ENCODE results near the gene PYGB.
"Not testable (repeated sequence)": the region's sequence is repeated elsewhere in the genome, so short reads cannot be mapped to it uniquely, and the experiment has no call there.

The PYGB gene

GRCh38 chr20:25325997-25326396, 78.1 kb downstream of the PYGB start:
- DNase-seq (ENCODE audit: insufficient read length, low spot score) (no peak), FAIRE-seq (no peak)
- TF ChIP-seq POU2F2 (IDR thresholded peaks at IDR 0.05; ENCODE audit: low read depth, low read length): no peak
- no peak for TF ChIP-seq SPI1 (IDR thresholded peaks at IDR 0.05; ENCODE audit: low read depth, low read length)
- no peak for TF ChIP-seq POLR2A (IDR thresholded peaks at IDR 0.05; ENCODE audit: low read depth, low read length)
- no peak for TF ChIP-seq POLR2AphosphoS5 (IDR thresholded peaks at IDR 0.05; ENCODE audit: low read depth, low read length)
- TF ChIP-seq PAX5 (IDR thresholded peaks at IDR 0.05; ENCODE audit: insufficient read depth, low read length, severe bottlenecking): no peak
- TF ChIP-seq TAF1 (IDR thresholded peaks at IDR 0.05; ENCODE audit: low read depth, low read length): no peak

GRCh38 chr20:25327521-25328235, 79.8 kb downstream of the PYGB start:
- TF ChIP-seq TAF1 (IDR thresholded peaks at IDR 0.05; ENCODE audit: low read depth, low read length): no peak
- no peak for TF ChIP-seq POU2F2 (IDR thresholded peaks at IDR 0.05; ENCODE audit: low read depth, low read length)
- TF ChIP-seq POLR2AphosphoS5 (IDR thresholded peaks at IDR 0.05; ENCODE audit: low read depth, low read length): no peak
- TF ChIP-seq POLR2A (IDR thresholded peaks at IDR 0.05; ENCODE audit: low read depth, low read length): no peak
- no peak for TF ChIP-seq PAX5 (IDR thresholded peaks at IDR 0.05; ENCODE audit: insufficient read depth, low read length, severe bottlenecking)
- TF ChIP-seq SPI1 (IDR thresholded peaks at IDR 0.05; ENCODE audit: low read depth, low read length): no peak
- DNase-seq (ENCODE audit: insufficient read length, low spot score) (no peak), FAIRE-seq (no peak)

- DNase-seq (ENCODE audit: insufficient read length, low spot score): no peak
- TF ChIP-seq SPI1 (IDR thresholded peaks at IDR 0.05; ENCODE audit: low read depth, low read length) (no peak), POLR2A (IDR thresholded peaks at IDR 0.05; ENCODE audit: low read depth, low read length) (no peak), TAF1 (IDR thresholded peaks at IDR 0.05; ENCODE audit: low read depth, low read length) (no peak), POLR2AphosphoS5 (IDR thresholded peaks at IDR 0.05; ENCODE audit: low read depth, low read length) (no peak), PAX5 (IDR thresholded peaks at IDR 0.05; ENCODE audit: insufficient read depth, low read length, severe bottlenecking) (no peak), POU2F2 (IDR thresholded peaks at IDR 0.05; ENCODE audit: low read depth, low read length) (no peak)
- no peak for FAIRE-seq
Observed at GRCh38 chr20:25328954-25329498, 81.1 kb downstream of the PYGB start.

- not testable (repeated sequence) for FAIRE-seq; DNase-seq (ENCODE audit: insufficient read length, low spot score)
Observed at GRCh38 chr20:25334972-25335371, 87.1 kb downstream of the PYGB start.

- DNase-seq (ENCODE audit: insufficient read length, low spot score) (no peak), FAIRE-seq (no peak)
- no peak for TF ChIP-seq POLR2AphosphoS5 (IDR thresholded peaks at IDR 0.05; ENCODE audit: low read depth, low read length)
- TF ChIP-seq TAF1 (IDR thresholded peaks at IDR 0.05; ENCODE audit: low read depth, low read length): no peak
- TF ChIP-seq POLR2A (IDR thresholded peaks at IDR 0.05; ENCODE audit: low read depth, low read length): no peak
- no peak for TF ChIP-seq SPI1 (IDR thresholded peaks at IDR 0.05; ENCODE audit: low read depth, low read length)
- no peak for TF ChIP-seq POU2F2 (IDR thresholded peaks at IDR 0.05; ENCODE audit: low read depth, low read length)
- no peak for TF ChIP-seq PAX5 (IDR thresholded peaks at IDR 0.05; ENCODE audit: insufficient read depth, low read length, severe bottlenecking)
Observed at GRCh38 chr20:25336561-25337422, 88.9 kb downstream of the PYGB start.

GRCh38 chr20:25338112-25339023, 90.5 kb downstream of the PYGB start:
- FAIRE-seq (no peak), DNase-seq (ENCODE audit: insufficient read length, low spot score) (no peak)
- TF ChIP-seq TAF1 (IDR thresholded peaks at IDR 0.05; ENCODE audit: low read depth, low read length) (no peak), POU2F2 (IDR thresholded peaks at IDR 0.05; ENCODE audit: low read depth, low read length) (no peak), PAX5 (IDR thresholded peaks at IDR 0.05; ENCODE audit: insufficient read depth, low read length, severe bottlenecking) (no peak), SPI1 (IDR thresholded peaks at IDR 0.05; ENCODE audit: low read depth, low read length) (no peak), POLR2A (IDR thresholded peaks at IDR 0.05; ENCODE audit: low read depth, low read length) (no peak), POLR2AphosphoS5 (IDR thresholded peaks at IDR 0.05; ENCODE audit: low read depth, low read length) (no peak)

- DNase-seq (ENCODE audit: insufficient read length, low spot score) (no peak), FAIRE-seq (no peak)
- TF ChIP-seq POLR2AphosphoS5 (IDR thresholded peaks at IDR 0.05; ENCODE audit: low read depth, low read length) (no peak), POU2F2 (IDR thresholded peaks at IDR 0.05; ENCODE audit: low read depth, low read length) (no peak), POLR2A (IDR thresholded peaks at IDR 0.05; ENCODE audit: low read depth, low read length) (no peak), SPI1 (IDR thresholded peaks at IDR 0.05; ENCODE audit: low read depth, low read length) (no peak), PAX5 (IDR thresholded peaks at IDR 0.05; ENCODE audit: insufficient read depth, low read length, severe bottlenecking) (no peak)
Observed at GRCh38 chr20:25339608-25340007, 91.7 kb downstream of the PYGB start.

- no peak for TF ChIP-seq POLR2A (IDR thresholded peaks at IDR 0.05; ENCODE audit: low read depth, low read length)
- no peak for TF ChIP-seq POU2F2 (IDR thresholded peaks at IDR 0.05; ENCODE audit: low read depth, low read length)
- TF ChIP-seq TAF1 (IDR thresholded peaks at IDR 0.05; ENCODE audit: low read depth, low read length): no peak
- no peak for TF ChIP-seq SPI1 (IDR thresholded peaks at IDR 0.05; ENCODE audit: low read depth, low read length)
- DNase-seq (ENCODE audit: insufficient read length, low spot score) (no peak), FAIRE-seq (no peak)
Observed at GRCh38 chr20:25340380-25340779, 92.5 kb downstream of the PYGB start.
